Measurements from ENCODE around the gene RHBDL1.

Gene RHBDL1

DNA sequence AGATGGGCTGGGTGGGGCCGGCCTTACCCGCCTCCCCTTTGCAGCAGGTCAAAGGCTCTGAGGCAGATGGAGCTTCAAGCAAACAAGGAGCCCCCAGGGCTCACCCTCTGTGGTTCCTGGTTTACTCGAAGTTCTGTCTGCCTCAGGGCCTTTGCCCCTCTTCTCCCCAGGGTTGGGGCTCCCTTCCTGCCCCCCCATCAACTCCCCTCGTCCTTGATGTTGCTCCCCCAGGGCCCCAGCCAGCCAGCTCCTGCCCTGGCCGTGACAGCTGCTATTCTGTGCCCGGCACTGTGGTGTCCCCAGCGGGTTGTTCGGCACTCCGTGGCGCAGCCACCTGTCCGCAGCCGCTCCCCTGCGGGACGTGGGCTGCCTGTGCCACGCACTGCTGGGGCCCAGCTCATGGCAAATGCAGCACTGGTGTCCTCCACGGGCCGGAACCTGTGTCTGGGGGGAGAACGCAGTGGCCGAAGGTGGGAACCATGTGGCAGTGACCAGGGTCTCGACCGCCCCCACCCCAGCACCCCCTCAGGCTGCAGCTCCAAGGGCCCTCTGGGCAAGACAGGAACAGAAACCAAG is 35.1 kb downstream of the RHBDL1 start:
- FAIRE-seq, result no peak
- TF ChIP-seq POLR2A (IDR thresholded peaks at IDR 0.05; ENCODE audit: low read depth, low read length), result no peak
- DNase-seq (ENCODE audit: insufficient read length, low spot score), result no peak

- DNase-seq (ENCODE audit: insufficient read length, low spot score) (no peak), FAIRE-seq (no peak)
- no peak for TF ChIP-seq POLR2A (IDR thresholded peaks at IDR 0.05; ENCODE audit: low read depth, low read length)
These were observed 35.6 kb downstream of the RHBDL1 start for GRCh38 chr16:711084-711483.

GRCh38 chr16:711548-712320 is 36.3 kb downstream of the RHBDL1 start:
- FAIRE-seq, result no peak
- peak; percentile 93 for DNase-seq (ENCODE audit: insufficient read length, low spot score)
- no peak for TF ChIP-seq POLR2A (IDR thresholded peaks at IDR 0.05; ENCODE audit: low read depth, low read length)

DNA sequence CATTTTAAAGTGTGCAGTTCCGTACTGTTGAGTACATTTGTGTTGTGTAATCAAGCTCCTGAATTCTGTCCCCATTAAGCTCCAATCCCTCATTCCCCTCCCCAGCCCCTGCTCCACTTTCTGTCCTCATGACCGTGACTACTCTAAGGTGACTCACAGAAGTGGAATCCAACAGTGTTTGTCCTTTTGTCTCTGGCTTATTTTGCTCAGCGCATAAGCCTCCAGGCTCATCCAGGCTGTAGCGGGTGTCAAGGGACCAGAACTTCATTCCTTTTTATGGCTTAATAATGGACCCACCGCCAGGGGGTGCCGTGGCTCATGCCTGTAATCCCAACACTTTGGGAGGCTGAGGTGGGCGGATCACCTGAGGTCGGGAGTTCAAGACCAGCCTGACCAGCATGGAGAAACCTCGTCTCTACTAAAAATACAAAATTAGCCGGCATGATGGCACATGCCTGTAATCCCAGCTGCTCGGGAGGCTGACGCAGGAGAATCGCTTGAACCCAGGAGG is 37.3 kb downstream of the RHBDL1 start:
- DNase-seq (ENCODE audit: insufficient read length, low spot score) (peak; percentile 96), FAIRE-seq (peak; percentile 93)

DNA sequence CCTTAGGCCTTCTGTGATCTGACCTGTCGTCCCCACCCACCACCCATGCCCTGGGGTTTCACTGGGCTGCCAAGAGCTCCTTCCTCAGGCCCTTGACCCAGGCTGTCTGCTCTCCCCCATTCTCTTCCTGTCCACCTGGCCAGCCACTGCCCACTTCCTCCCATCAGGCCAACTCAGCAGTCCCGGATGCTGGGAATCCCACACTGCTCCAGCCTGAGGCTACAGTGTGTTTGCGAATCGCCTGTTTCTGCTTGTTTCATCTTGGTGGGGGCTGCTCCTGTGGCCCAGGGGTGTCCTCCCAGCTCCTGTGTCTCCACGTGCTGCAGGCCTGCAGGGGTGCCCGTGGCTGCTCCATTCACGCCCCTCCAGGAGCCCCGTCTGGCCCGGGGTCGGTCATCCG is 38.6 kb downstream of the RHBDL1 start:
- no peak for FAIRE-seq
- TF ChIP-seq POLR2A (IDR thresholded peaks at IDR 0.05; ENCODE audit: low read depth, low read length), result no peak
- no peak for DNase-seq (ENCODE audit: insufficient read length, low spot score)

DNA sequence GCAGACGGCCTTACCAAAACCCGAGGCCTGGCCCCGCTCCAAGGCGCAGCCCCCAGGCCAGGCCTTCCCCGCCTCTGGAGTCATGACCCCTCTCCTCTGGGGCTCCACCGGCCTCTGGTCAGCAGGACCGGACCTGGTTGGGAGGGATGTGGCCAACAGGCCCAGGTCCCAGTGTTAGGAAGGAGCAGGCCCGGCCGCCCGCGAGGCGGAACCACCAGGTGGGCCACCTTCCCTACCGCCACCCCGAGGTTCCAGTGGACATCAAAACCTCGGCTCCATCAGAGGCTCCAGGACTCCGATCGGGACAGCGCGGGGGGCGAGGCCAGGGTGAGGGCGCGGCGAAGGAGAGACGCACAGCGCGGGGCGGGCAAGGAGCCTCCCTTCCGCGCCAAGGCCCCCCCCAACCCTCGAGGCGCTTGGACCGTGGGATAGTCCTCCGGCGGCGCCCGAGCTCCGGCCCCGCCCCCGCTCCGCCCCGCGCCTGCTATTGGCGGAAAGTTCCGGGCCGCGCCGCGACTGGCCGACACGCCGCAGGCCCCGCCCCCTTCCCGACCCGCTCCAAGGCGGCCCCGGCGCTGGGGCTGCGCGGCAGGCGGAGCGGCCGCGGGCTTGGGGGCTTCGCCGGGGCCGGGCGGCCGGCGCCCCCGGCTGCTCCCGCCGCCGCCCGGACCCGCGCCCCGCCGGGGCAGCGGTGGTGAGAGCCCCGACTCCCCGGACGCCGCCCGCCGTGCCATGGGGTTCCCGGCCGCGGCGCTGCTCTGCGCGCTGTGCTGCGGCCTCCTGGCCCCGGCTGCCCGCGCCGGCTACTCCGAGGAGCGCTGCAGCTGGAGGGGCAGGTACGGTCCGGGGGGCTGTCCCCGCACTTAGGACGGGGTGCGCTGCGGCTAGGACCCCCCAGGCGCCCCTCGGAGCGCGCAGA is 39.3 kb downstream of the RHBDL1 start, which contains the start of gene METRN:
Gene METRN (plus strand): TSS at position 561 of the 919 bp plus-strand sequence. CDS start 172 bp downstream, at position 733.
- 0 out of 2 replicates have a peak, but pooled peaks have one; percentile 16 for TF ChIP-seq POLR2A (IDR thresholded peaks at IDR 0.05; ENCODE audit: low read depth, low read length)
- FAIRE-seq (no peak), DNase-seq (ENCODE audit: insufficient read length, low spot score) (peak; percentile 93)

DNA sequence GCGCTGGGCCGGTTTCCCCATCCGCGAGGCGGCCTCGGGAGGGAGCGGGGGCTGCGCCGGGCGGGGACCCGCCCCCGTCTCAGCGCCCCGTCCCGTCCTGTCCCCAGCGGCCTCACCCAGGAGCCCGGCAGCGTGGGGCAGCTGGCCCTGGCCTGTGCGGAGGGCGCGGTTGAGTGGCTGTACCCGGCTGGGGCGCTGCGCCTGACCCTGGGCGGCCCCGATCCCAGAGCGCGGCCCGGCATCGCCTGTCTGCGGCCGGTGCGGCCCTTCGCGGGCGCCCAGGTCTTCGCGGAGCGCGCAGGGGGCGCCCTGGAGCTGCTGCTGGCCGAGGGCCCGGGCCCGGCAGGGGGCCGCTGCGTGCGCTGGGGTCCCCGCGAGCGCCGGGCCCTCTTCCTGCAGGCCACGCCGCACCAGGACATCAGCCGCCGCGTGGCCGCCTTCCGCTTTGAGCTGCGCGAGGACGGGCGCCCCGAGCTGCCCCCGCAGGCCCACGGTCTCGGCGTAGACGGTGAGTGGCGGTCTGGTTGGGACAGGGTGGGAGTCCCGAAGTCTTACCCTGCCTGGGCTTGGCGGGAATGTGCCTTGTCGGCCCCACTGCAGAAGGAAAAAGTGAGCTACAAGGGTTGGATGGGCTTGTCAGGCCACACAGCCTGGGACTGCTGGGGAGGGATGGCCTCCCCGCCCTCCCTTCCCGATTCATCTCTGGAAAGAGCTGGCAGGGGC is 40.2 kb downstream of the RHBDL1 start:
- DNase-seq (ENCODE audit: insufficient read length, low spot score), result no peak
- TF ChIP-seq POLR2A (IDR thresholded peaks at IDR 0.05; ENCODE audit: low read depth, low read length), result no peak
- FAIRE-seq, result no peak

DNA sequence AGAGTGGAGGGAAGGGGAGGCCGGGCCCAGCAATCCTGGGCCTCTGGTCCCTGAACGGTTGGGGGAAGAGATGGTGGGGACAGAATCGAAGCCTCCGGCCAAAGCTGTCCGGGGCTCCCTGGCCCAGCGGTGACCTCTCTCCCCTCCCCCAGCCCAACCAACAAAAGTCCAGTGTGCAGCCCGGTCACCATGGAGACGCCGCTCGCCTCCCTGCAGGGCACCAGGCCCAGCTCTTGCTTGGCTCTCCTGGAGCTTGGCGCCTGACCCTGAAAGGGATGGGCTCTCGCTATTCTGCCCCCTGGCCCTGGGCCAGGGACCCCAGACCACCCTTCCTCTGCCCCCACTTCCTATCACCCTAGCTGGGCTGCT is 40.7 kb downstream of the RHBDL1 start:
- DNase-seq (ENCODE audit: insufficient read length, low spot score), result peak; percentile 85
- TF ChIP-seq POLR2A (IDR thresholded peaks at IDR 0.05; ENCODE audit: low read depth, low read length), result no peak
- FAIRE-seq, result no peak

DNA sequence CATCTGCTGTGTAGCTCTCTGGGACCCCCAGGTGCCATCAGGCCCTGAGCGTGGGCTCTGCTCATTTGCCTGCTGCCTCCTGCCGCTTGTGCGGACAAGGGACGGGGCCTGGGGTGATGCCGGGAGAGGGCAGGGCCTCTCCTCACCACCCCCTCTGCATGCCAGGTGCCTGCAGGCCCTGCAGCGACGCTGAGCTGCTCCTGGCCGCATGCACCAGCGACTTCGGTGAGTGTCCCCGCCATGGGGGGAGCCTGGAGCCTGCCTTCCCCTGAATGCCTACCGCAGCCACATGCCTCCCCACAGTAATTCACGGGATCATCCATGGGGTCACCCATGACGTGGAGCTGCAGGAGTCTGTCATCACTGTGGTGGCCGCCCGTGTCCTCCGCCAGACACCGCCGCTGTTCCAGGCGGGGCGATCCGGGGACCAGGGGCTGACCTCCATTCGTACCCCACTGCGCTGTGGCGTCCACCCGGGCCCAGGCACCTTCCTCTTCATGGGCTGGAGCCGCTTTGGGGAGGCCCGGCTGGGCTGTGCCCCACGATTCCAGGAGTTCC is 41.4 kb downstream of the RHBDL1 start:
- no peak for FAIRE-seq
- no peak for TF ChIP-seq POLR2A (IDR thresholded peaks at IDR 0.05; ENCODE audit: low read depth, low read length)
- DNase-seq (ENCODE audit: insufficient read length, low spot score), result no peak

DNA sequence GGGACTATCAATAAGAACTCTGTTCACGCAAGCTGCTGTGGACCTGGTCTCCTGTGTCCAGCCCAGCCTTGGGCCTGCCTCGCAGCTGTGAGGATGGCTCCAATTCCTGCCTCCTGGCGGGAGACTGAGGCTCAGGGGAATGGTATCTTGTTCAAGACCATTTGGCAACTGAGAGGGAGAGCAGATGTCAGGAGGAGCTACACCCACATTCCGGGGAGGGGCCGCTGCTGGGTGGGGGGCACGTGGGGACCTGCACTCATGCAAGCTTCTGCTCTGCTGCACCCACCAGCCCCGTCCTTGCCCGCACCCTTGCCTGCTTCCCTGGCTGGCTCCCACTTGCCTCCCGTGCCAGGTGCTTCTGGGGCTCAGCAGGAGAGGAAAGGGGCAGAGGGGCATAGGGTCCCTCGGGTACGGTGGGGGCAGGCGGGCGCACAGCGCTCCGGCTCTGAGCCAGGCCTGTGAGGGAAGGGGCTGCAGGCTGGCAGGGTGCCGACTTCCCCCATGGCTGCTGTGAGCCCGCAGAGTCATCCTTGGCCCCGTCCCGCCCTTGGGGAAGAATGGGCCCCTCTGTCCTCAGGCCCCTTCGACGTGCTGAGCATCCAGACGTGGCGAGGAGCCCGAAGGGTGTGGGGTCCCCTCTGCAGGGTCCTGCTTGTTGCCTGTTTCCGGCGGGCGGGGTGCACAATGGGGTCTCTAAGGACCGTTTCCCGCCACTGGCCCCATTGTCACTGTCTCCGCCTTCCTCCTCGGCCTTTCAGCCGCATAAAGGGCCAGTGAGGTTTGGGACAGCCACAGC is 42.2 kb downstream of the RHBDL1 start:
- DNase-seq (ENCODE audit: insufficient read length, low spot score), result no peak
- FAIRE-seq, result no peak
- TF ChIP-seq POLR2A (IDR thresholded peaks at IDR 0.05; ENCODE audit: low read depth, low read length), result no peak

DNA sequence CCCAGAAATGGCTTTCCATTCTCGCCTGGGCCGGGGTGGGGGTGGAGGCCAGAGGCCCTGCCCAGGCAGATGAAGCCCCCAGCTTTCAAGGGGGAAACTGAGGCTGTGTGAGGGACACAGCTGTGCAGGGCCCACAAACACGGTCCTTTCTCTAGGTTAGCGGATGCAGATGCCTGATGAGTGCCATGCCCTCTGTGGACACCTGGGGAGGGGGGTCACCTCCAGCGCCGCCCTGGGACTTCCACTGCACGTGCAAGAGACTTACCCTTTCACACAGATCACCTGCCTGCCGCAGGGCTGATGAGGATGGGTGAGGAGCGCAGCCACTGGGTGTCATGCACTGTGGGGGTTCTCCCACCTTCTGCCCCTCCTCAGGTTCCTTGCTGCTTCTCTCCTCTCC is 42.9 kb downstream of the RHBDL1 start:
- no peak for FAIRE-seq

GRCh38 chr16:718922-719321 is 43.5 kb downstream of the RHBDL1 start:
- FAIRE-seq, result no peak
- no peak for TF ChIP-seq POLR2A (IDR thresholded peaks at IDR 0.05; ENCODE audit: low read depth, low read length)
- DNase-seq (ENCODE audit: insufficient read length, low spot score), result no peak

More for the DNA sequence above, 42.9 kb downstream of the RHBDL1 start:
- no peak for TF ChIP-seq POLR2A (IDR thresholded peaks at IDR 0.05; ENCODE audit: low read depth, low read length)
- no peak for DNase-seq (ENCODE audit: insufficient read length, low spot score)

Data from H54 (cell line).